Cardiac fibroblast (primary cell): ENCODE data around the gene ZNF444.

Experiments used
- DNase-seq, 2 donors: peaks; one replicate each; pipeline versions ENCODE4 v3.0.0 to v3.0.0-alpha.2; 2010; ENCODE audit warnings: low read depth in 2 of 2
- H3K4me3 ChIP-seq, 2 donors: replicated peaks in 1 of 2; 1 replicate in 1 of 2; 2 replicates in 1 of 2; pipeline ENCODE4 v1.5.1; 2011; ENCODE audit warnings: low read depth in 2 of 2, low read length in 2 of 2, mild to moderate bottlenecking in 2 of 2, moderate library complexity in 1 of 2
- TF ChIP-seq, protein P1 (sequence below): IDR thresholded peaks from one replicate; pipeline ENCODE4 v1.5.1; 2011; ENCODE audit warnings: low read depth, mild to moderate bottlenecking, low read length, inconsistent platforms

The ZNF444 gene

GRCh38 chr19:56118666-56119581, 22.2 kb upstream of the ZNF444 start:
- no peak for DNase-seq
- peak overlapping the region; percentile 76 to 83 for H3K4me3 ChIP-seq
- TF ChIP-seq, protein P1, sequence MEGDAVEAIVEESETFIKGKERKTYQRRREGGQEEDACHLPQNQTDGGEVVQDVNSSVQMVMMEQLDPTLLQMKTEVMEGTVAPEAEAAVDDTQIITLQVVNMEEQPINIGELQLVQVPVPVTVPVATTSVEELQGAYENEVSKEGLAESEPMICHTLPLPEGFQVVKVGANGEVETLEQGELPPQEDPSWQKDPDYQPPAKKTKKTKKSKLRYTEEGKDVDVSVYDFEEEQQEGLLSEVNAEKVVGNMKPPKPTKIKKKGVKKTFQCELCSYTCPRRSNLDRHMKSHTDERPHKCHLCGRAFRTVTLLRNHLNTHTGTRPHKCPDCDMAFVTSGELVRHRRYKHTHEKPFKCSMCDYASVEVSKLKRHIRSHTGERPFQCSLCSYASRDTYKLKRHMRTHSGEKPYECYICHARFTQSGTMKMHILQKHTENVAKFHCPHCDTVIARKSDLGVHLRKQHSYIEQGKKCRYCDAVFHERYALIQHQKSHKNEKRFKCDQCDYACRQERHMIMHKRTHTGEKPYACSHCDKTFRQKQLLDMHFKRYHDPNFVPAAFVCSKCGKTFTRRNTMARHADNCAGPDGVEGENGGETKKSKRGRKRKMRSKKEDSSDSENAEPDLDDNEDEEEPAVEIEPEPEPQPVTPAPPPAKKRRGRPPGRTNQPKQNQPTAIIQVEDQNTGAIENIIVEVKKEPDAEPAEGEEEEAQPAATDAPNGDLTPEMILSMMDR: no peak

GRCh38 chr19:56119582-56119978, 21.5 kb upstream of the ZNF444 start:
- DNase-seq: peak in 1 of 2 donors; percentile 51
- peak overlapping the region; percentile 76 to 83 for H3K4me3 ChIP-seq
- TF ChIP-seq, protein P1: no peak

DNA sequence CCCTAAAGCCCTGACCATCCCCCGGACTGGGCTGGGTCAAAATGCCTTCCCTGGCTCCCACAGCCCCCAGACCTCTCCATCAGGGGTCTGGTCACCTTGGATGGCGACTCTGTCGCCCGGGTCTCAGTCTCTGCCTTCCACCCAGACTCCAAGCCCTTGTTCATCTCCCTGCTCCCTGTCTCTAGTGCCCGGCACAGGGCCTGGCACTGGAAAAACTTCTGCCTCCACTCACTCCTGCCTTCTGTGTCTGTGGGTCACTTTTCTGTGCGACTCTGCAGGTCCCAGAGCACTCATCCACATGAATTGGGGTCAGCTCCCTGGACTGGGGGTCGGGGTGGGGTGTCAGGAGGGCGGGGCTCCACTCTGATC, 21.1 kb upstream of the ZNF444 start:
- TF ChIP-seq, protein P1: no peak
- DNase-seq: no peak
- peak overlapping the region; percentile 76 to 83 for H3K4me3 ChIP-seq

DNA sequence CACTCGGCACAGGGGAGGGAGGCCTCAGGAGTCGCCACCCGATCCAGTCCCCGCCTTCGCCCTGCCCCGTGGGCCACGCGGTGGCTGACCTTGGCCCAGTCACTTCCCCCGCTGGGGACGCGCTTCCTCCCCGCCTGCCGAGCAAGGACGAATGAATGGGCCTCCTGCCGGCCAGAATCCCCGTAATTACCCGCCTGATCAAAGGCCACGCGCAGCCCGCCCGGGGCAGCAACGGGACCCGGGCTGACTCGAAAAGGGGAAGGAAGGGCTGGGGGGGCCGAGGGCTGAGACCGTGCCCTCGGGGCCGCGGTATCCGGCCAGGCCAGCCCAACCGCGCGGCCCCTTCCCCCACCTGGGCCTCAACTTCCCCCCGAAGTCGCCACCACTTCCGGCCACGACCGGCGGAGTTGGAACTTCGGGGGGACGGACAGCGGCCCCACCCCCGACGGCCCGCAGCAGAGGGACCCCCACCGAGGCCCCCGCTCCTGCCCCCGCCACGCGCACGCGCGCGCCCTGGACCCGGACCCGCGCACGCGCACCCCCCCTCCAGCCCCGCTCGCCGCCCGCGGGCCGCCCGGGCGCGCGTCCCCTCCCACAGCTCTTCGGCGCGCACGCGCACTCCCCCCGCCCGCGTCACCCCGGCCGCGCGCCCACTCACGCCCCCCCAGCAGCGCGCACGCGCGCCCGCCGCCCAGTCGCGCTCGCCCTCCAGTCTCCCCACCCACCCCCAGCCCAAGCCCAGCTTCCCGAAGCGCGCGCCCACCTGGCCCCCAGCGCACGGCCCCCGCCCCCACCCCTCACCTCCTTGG, 20.5 kb upstream of the ZNF444 start:
- DNase-seq: peak; percentile 75 to 83
- TF ChIP-seq, protein P1: peak; percentile 21
- peak overlapping the region; percentile 76 to 83 for H3K4me3 ChIP-seq

GRCh38 chr19:56121180-56122167, 19.6 kb upstream of the ZNF444 start, which contains the start of gene ZNF787:
TSS of gene ZNF787 (minus strand) at chr19:56121295. CDS start at chr19:56103217, 18,078 bp downstream.
- H3K4me3 ChIP-seq: peak within 1 kb of the TSS; percentile 76 to 83
- TF ChIP-seq, protein P1: no peak
- peak; percentile 97 to 99 for DNase-seq

GRCh38 chr19:56123266-56123891, 17.7 kb upstream of the ZNF444 start:
- TF ChIP-seq, protein P1: no peak
- no peak overlapping the region for H3K4me3 ChIP-seq
- DNase-seq: no peak
